HepG2 (cell line): ENCODE data around the gene SLC12A3. TPM values are rescaled to one million over a fixed set of nuclear protein-coding genes. Genes with fewer than 3 reads are reported as not detected.

Experiments
- ATAC-seq: fragments of 200-7000 bp; cut with Tn5 transposase; 3 replicates; pipeline ENCODE4 v1.9.1; 2020; ENCODE audit warnings: mild to moderate bottlenecking, moderate library complexity
- BruUV-seq: library from RNA; stranded (reverse); fragments of 400-500 nt; replicated peaks from 2 replicates; lab custom pipeline; 2021; lab: Mats Ljungman, UMichigan
- CTCF ChIA-PET: fragments of 300-600 bp; formaldehyde crosslinking; extraction: SDS; loops from one replicate; lab custom pipeline; 2021; ENCODE audit warnings: low total read pairs, inconsistent platforms, low intra/inter-chr PET ratio; lab: Yijun Ruan, JAX
- POLR2A ChIA-PET: fragments of 350-600 bp; sonication (Branson Sonifier 250); formaldehyde crosslinking; loops from one replicate; lab custom pipeline; 2020; ENCODE audit warnings: antibody characterized with exemption, inconsistent platforms; lab: Yijun Ruan, JAX
- DNase-seq: peaks from one replicate; pipeline ENCODE4 v3.0.0-alpha.2; 2015; ENCODE audit warnings: low spot score
- FAIRE-seq: peaks from 3 replicates; lab custom pipeline; 2011; peaks lifted over from hg19 to GRCh38; lab: Jason Lieb, UNC
- H2AFZ ChIP-seq: one replicate; pipeline ENCODE4 v1.6.1; 2011; ENCODE audit warnings: low read length, inconsistent platforms
- H3K27ac ChIP-seq: fragments of 300-600 bp; 3 replicates; pipeline ENCODE4 v1.8.0; 2011; ENCODE audit warnings: mixed run types, mild to moderate bottlenecking, mixed read lengths, low read length, inconsistent platforms; ENCODE audit not compliant: insufficient read depth; ENCODE audit errors: extremely low read length
- H3K27me3 ChIP-seq, 2 experiments: fragments of 200-600 bp in 1 of 2; 2 replicates in 1 of 2; 3 replicates in 1 of 2; pipeline versions ENCODE4 v1.6.0 to v1.8.0; 2011; ENCODE audit warnings: low read length in 2 of 2, mild to moderate bottlenecking in 2 of 2, moderate library complexity in 2 of 2, inconsistent platforms in 1 of 2; ENCODE audit not compliant: insufficient read depth in 2 of 2, control insufficient read depth in 1 of 2
- H3K36me3 ChIP-seq, 2 experiments: fragments of 200-600 bp in 1 of 2; replicated peaks in 1 of 2; 2 replicates in 1 of 2; 3 replicates in 1 of 2; pipeline versions ENCODE4 v1.5.1 to v1.8.0; 2011; ENCODE audit warnings: low read length in 2 of 2, inconsistent platforms in 1 of 2; ENCODE audit not compliant: insufficient read depth in 2 of 2, control insufficient read depth in 1 of 2
- H3K4me1 ChIP-seq: 2 replicates; pipeline ENCODE4 v1.5.1; 2012; ENCODE audit warnings: low read length, inconsistent platforms; ENCODE audit not compliant: insufficient read depth
- H3K4me2 ChIP-seq: 2 replicates; pipeline ENCODE4 v1.6.0; 2011; ENCODE audit warnings: low read depth, low read length, inconsistent platforms
- H3K4me3 ChIP-seq, 3 experiments: fragments of 200-600 bp in 1 of 3; sonication (generic), shearing (Covaris generic) in 1 of 3; replicated peaks in 1 of 3; 2 replicates each; pipeline ENCODE4 v1.5.1; 2011 to 2016; ENCODE audit warnings: low read length in 3 of 3, inconsistent platforms in 2 of 3, low read depth in 2 of 3, mild to moderate bottlenecking in 2 of 3, control low read depth in 1 of 3, mixed read lengths in 1 of 3; ENCODE audit not compliant: insufficient read depth in 1 of 3
- H3K79me2 ChIP-seq: one replicate; pipeline ENCODE4 v1.6.1; 2011; ENCODE audit warnings: low read length, inconsistent platforms; ENCODE audit not compliant: insufficient read depth
- H3K9ac ChIP-seq: 2 replicates; pipeline ENCODE4 v1.6.0; 2011; ENCODE audit warnings: mild to moderate bottlenecking, low read depth, low read length, inconsistent platforms; ENCODE audit not compliant: insufficient read depth
- H3K9me3 ChIP-seq: 2 replicates; pipeline ENCODE4 v1.5.1; 2012; ENCODE audit warnings: mild to moderate bottlenecking, low read length
- H4K20me1 ChIP-seq: 2 replicates; pipeline ENCODE4 v1.6.0; 2011; ENCODE audit warnings: inconsistent platforms, mild to moderate bottlenecking, low read length, moderate library complexity; ENCODE audit not compliant: insufficient read depth
- CTCF ChIP-seq: sonication (generic); formaldehyde crosslinking; IDR thresholded peaks from 2 replicates; pipeline ENCODE4 v1.5.0; 2020; ENCODE audit warnings: mild to moderate bottlenecking, missing genetic modification reagents, moderate library complexity
- GMEB1 ChIP-seq: sonication (generic); formaldehyde crosslinking; IDR thresholded peaks from 2 replicates; pipeline ENCODE4 v1.5.1; 2020; ENCODE audit warnings: missing genetic modification reagents, mild to moderate bottlenecking, borderline replicate concordance
- KLF13 ChIP-seq: sonication (generic); formaldehyde crosslinking; IDR thresholded peaks from 2 replicates; pipeline ENCODE4 v1.4.0; 2020; ENCODE audit warnings: mild to moderate bottlenecking, missing genetic modification reagents
- PATZ1 ChIP-seq: sonication (generic); formaldehyde crosslinking; IDR thresholded peaks from 2 replicates; pipeline ENCODE4 v1.4.0; 2020; ENCODE audit warnings: missing genetic modification reagents
- RAD21 ChIP-seq: fragments of 450-650 bp; formaldehyde crosslinking; IDR thresholded peaks from 2 replicates; pipeline ENCODE4 v1.5.0; 2020; ENCODE audit warnings: mild to moderate bottlenecking
- RBM39 ChIP-seq: fragments of 200-400 bp; formaldehyde crosslinking; IDR thresholded peaks from one replicate; pipeline ENCODE4 v1.6.1; 2018; ENCODE audit warnings: antibody characterized with exemption, mild to moderate bottlenecking, low read depth, low read length; ENCODE audit not compliant: poor library complexity, severe bottlenecking
- SIX4 ChIP-seq: sonication (generic); formaldehyde crosslinking; IDR thresholded peaks from 2 replicates; pipeline ENCODE4 v1.4.0; 2020; ENCODE audit warnings: missing genetic modification reagents
- SMC3 ChIP-seq: IDR thresholded peaks from 2 replicates; pipeline ENCODE4 v1.6.1; 2011; ENCODE audit warnings: low read length, improper control_type of control experiment
- STAG1 ChIP-seq: sonication (generic); formaldehyde crosslinking; IDR thresholded peaks from 2 replicates; pipeline ENCODE4 v1.4.0; 2020; ENCODE audit warnings: missing genetic modification reagents
- YEATS2 ChIP-seq: sonication (generic); formaldehyde crosslinking; IDR thresholded peaks from 2 replicates; pipeline ENCODE4 v1.4.0; 2020; ENCODE audit warnings: missing genetic modification reagents, borderline replicate concordance
- ZNF572 ChIP-seq: sonication (generic); formaldehyde crosslinking; IDR thresholded peaks from 2 replicates; pipeline ENCODE4 v1.5.1; 2020; ENCODE audit warnings: mild to moderate bottlenecking, missing genetic modification reagents
- ZSCAN22 ChIP-seq: sonication (generic); formaldehyde crosslinking; IDR thresholded peaks from 2 replicates; pipeline ENCODE4 v1.4.0; 2020; ENCODE audit warnings: mild to moderate bottlenecking, missing genetic modification reagents
- WGBS: methylation state at CpG from one replicate; pipeline ENCODE4 v1.1.6; 2017; ENCODE audit warnings: low lambda C conversion rate; 5-methylcytosine and 5-hydroxymethylcytosine counted together
- in situ Hi-C: cut with HindIII; loops from 2 replicates; pipeline ENCODE4 v1.10.0; 2017; ENCODE audit warnings: low pct_unique_long_range_greater_than_20kb; ENCODE audit not compliant: extremely low pct_ligation_motif_present
- intact Hi-C: fragments of 100-400 bp; cut with micrococcal nuclease; formaldehyde crosslinking; loops from one replicate; pipeline ENCODE4 v1.10.0; 2022; ENCODE audit not compliant: unreplicated experiment
- polyA plus RNA-seq, 8 experiments: library from polyadenylated mRNA; depleted of rRNA in 3 of 8; stranded (reverse) in 7 of 8; unstranded in 1 of 8; fragments of >200 nt; fragmentation: Illumina TruSeq in 4 of 8; extraction: Trizol in 4 of 8; gene quantifications; 2 replicates each; pipeline versions ENCODE4 v1.2.1 to v1.2.3, GENCODE V29; 2011 to 2016; ENCODE audit warnings: low read depth in 4 of 8, missing spikeins in 1 of 8, mixed read lengths in 1 of 8; ENCODE audit not compliant: insufficient read depth in 1 of 8
- total RNA-seq, 5 experiments: library from RNA; depleted of rRNA; stranded (reverse); fragments of >200 nt; fragmentation: Illumina TruSeq; extraction: Trizol; gene quantifications; 2 replicates each; pipeline ENCODE4 v1.2.3, GENCODE V29; 2016; ENCODE audit warnings: low read depth in 1 of 5
- TF ChIP-seq, protein P1 (sequence below): sonication (generic); formaldehyde crosslinking; IDR thresholded peaks from 2 replicates; pipeline ENCODE4 v1.8.1; 2023; ENCODE audit warnings: mild to moderate bottlenecking, missing genetic modification reagents, borderline replicate concordance
- TF ChIP-seq, protein P2 (sequence below): IDR thresholded peaks from 2 replicates; pipeline ENCODE4 v1.6.1; 2012; ENCODE audit warnings: low read depth, low read length, improper control_type of control experiment

SLC12A3 gene
- total and polyA plus RNA-seq, 2 of the 13 experiments (the other 11 are each of a cell fraction or from before 2014, with no cell fraction given): 6.2 TPM; not detected in 1

GRCh38 chr16:56824331-56824730, 40.7 kb upstream of the SLC12A3 start:
- in situ Hi-C loops: no loop called here
- no peak overlapping the region for H3K4me2 ChIP-seq
- H3K9ac ChIP-seq: no peak overlapping the region
- TF ChIP-seq, protein P1, sequence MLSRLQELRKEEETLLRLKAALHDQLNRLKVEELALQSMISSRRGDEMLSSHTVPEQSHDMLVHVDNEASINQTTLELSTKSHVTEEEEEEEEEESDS: no peak
- TF ChIP-seq KLF13 (no peak), RBM39 (no peak), STAG1 (CRISPR knock-in tag) (peak; percentile 53), SMC3 (peak; percentile 32; the same call in 1 of the 2 replicates), PATZ1 (CRISPR knock-in tag) (peak; percentile 48; the same call in 1 of the 2 replicates), GMEB1 (CRISPR knock-in tag) (no peak), YEATS2 (no peak), ZSCAN22 (CRISPR knock-in tag) (no peak), SIX4 (CRISPR knock-in tag) (no peak), CTCF (CRISPR knock-in tag) (peak; percentile 39), RAD21 (CRISPR knock-in tag) (0 out of 2 replicates have a peak, but pooled peaks have one; percentile 28), ZNF572 (CRISPR knock-in tag) (no peak)
- TF ChIP-seq, protein P2, sequence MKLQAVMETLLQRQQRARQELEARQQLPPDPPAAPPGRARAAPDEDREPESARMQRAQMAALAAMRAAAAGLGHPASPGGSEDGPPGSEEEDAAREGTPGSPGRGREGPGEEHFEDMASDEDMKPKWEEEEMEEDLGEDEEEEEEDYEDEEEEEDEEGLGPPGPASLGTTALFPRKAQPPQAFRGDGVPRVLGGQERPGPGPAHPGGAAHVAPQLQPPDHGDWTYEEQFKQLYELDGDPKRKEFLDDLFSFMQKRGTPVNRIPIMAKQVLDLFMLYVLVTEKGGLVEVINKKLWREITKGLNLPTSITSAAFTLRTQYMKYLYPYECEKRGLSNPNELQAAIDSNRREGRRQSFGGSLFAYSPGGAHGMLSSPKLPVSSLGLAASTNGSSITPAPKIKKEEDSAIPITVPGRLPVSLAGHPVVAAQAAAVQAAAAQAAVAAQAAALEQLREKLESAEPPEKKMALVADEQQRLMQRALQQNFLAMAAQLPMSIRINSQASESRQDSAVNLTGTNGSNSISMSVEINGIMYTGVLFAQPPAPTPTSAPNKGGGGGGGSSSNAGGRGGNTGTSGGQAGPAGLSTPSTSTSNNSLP: 0 out of 2 replicates have a peak, but pooled peaks have one; percentile 10
- no peaks in the 10 kb centered on the region for H3K79me2 ChIP-seq
- intact Hi-C loops: no loop called here
- ChIA-PET CTCF (no interaction called here), POLR2A (no interaction called here)
- H2AFZ ChIP-seq: no peak overlapping the region
- no peaks in the 10 kb centered on the region for H3K27me3 ChIP-seq
- ATAC-seq: peak; percentile 94
- WGBS: 86% methylated on average over 3 of the region's 3 CpGs
- H3K36me3 ChIP-seq: peaks cover 14 to 65% of the 10 kb centered on the region in 2 experiments
- H3K9me3 ChIP-seq: no peaks in the 10 kb centered on the region
- no peaks in the 10 kb centered on the region for H3K4me1 ChIP-seq
- no TSS peak for BruUV-seq
- H3K4me3 ChIP-seq: no peak overlapping the region
- H3K27ac ChIP-seq: no peak overlapping the region
- DNase-seq: peak; percentile 53
- no peak for FAIRE-seq
- no peaks in the 10 kb centered on the region for H4K20me1 ChIP-seq
